IMR-90 (cell line): ENCODE data around the gene DZIP3. TPM values are rescaled to one million over a fixed set of nuclear protein-coding genes. Genes with fewer than 3 reads are reported as not detected.

Experiments
- ATAC-seq: fragments of 200-7000 bp; cut with Tn5 transposase; 2 replicates; pipeline ENCODE4 v1.9.1; 2020; ENCODE audit warnings: low read depth, mild to moderate bottlenecking, moderate library complexity
- BruUV-seq: library from RNA; stranded (reverse); fragments of 400-500 nt; replicated peaks from 2 replicates; lab custom pipeline; 2021; lab: Mats Ljungman, UMichigan
- CTCF ChIA-PET: fragments of 300-600 bp; formaldehyde crosslinking; extraction: SDS; loops from one replicate; lab custom pipeline; 2021; ENCODE audit warnings: antibody characterized with exemption; lab: Yijun Ruan, JAX
- POLR2A ChIA-PET: fragments of 300-600 bp; sonication (Branson Sonifier 250); formaldehyde crosslinking; loops from one replicate; lab custom pipeline; 2022; ENCODE audit warnings: antibody characterized with exemption; ENCODE audit not compliant: unreplicated experiment; lab: Charles Lee
- DNase-seq: peaks from one replicate; pipeline ENCODE4 v3.0.0; 2013
- H2AFZ ChIP-seq: replicated peaks from 2 replicates; pipeline ENCODE3; 2013; ENCODE audit warnings: low read length, mild to moderate bottlenecking; ENCODE audit not compliant: poor library complexity
- H2AK5ac ChIP-seq: 2 replicates; pipeline ENCODE4 v1.6.1; 2013; ENCODE audit warnings: low read depth, low read length, inconsistent platforms
- H2AK9ac ChIP-seq: replicated peaks from 2 replicates; pipeline ENCODE3; 2013; ENCODE audit warnings: mild to moderate bottlenecking, low read depth, low read length, moderate library complexity; ENCODE audit not compliant: poor library complexity
- H2BK120ac ChIP-seq: 2 replicates; pipeline ENCODE4 v1.6.1; 2013; ENCODE audit warnings: low read depth, low read length, inconsistent platforms
- H2BK15ac ChIP-seq: 3 replicates; pipeline ENCODE4 v1.6.1; 2013; ENCODE audit warnings: low read depth, low read length, inconsistent platforms
- H2BK20ac ChIP-seq: 2 replicates; pipeline ENCODE4 v1.6.1; 2013; ENCODE audit warnings: low read depth, mild to moderate bottlenecking, inconsistent platforms, low read length, moderate library complexity
- H2BK5ac ChIP-seq: 2 replicates; pipeline ENCODE4 v1.6.1; 2013; ENCODE audit warnings: mild to moderate bottlenecking, low read depth, low read length, inconsistent platforms; ENCODE audit not compliant: poor library complexity, severe bottlenecking
- H3K14ac ChIP-seq: replicated peaks from 2 replicates; pipeline ENCODE4 v1.6.1; 2013; ENCODE audit warnings: low read depth, low read length, inconsistent platforms
- H3K18ac ChIP-seq: 2 replicates; pipeline ENCODE4 v1.6.1; 2013; ENCODE audit warnings: low read depth, low read length, control low read depth
- H3K23ac ChIP-seq: 2 replicates; pipeline ENCODE4 v1.6.1; 2013; ENCODE audit warnings: low read depth, low read length, inconsistent platforms
- H3K27ac ChIP-seq: 2 replicates; pipeline ENCODE4 v1.5.1; 2013; ENCODE audit warnings: mild to moderate bottlenecking, control low read depth, low read length; ENCODE audit not compliant: insufficient read depth
- H3K27me3 ChIP-seq: 2 replicates; pipeline ENCODE4 v1.6.1; 2013; ENCODE audit warnings: low read length; ENCODE audit not compliant: control insufficient read depth, insufficient read depth
- H3K36me3 ChIP-seq: 2 replicates; pipeline ENCODE4 v1.6.1; 2013; ENCODE audit warnings: low read length, mixed read lengths; ENCODE audit not compliant: control insufficient read depth, insufficient read depth
- H3K4ac ChIP-seq: 2 replicates; pipeline ENCODE4 v1.6.1; 2013; ENCODE audit warnings: low read depth, low read length, inconsistent platforms
- H3K4me1 ChIP-seq: 2 replicates; pipeline ENCODE4 v1.6.1; 2013; ENCODE audit warnings: low read length, mixed read lengths; ENCODE audit not compliant: control insufficient read depth, insufficient read depth
- H3K4me2 ChIP-seq: 2 replicates; pipeline ENCODE4 v1.6.1; 2013; ENCODE audit warnings: low read depth, mild to moderate bottlenecking, control low read depth, low read length, moderate library complexity
- H3K4me3 ChIP-seq: 2 replicates; pipeline ENCODE4 v1.5.1; 2013; ENCODE audit warnings: low read depth, mild to moderate bottlenecking, control low read depth, low read length, moderate library complexity; ENCODE audit not compliant: insufficient read depth
- H3K56ac ChIP-seq: 2 replicates; pipeline ENCODE4 v1.6.1; 2013; ENCODE audit warnings: low read length, inconsistent platforms; ENCODE audit not compliant: insufficient read depth; ENCODE audit errors: extremely low read depth
- H3K79me1 ChIP-seq, 2 experiments: 2 replicates each; pipeline ENCODE4 v1.6.1; 2013; ENCODE audit warnings: low read length in 2 of 2, inconsistent platforms in 1 of 2, low read depth in 1 of 2
- H3K9ac ChIP-seq: 2 replicates; pipeline ENCODE4 v1.6.1; 2013; ENCODE audit warnings: low read depth, low read length, control low read depth
- H3K9me1 ChIP-seq: 2 replicates; pipeline ENCODE4 v1.6.1; 2013; ENCODE audit warnings: low read length, inconsistent platforms; ENCODE audit not compliant: insufficient read depth
- H3K9me3 ChIP-seq: 2 replicates; pipeline ENCODE4 v1.6.1; 2013; ENCODE audit warnings: low read length; ENCODE audit not compliant: control insufficient read depth, insufficient read depth
- H4K20me1 ChIP-seq: 2 replicates; pipeline ENCODE4 v1.6.1; 2013; ENCODE audit warnings: low read length, inconsistent platforms; ENCODE audit not compliant: insufficient read depth
- H4K5ac ChIP-seq: 2 replicates; pipeline ENCODE4 v1.6.1; 2013; ENCODE audit warnings: mild to moderate bottlenecking, low read depth, low read length, control low read depth
- H4K8ac ChIP-seq, 2 experiments: 2 replicates each; pipeline ENCODE4 v1.6.1; 2013; ENCODE audit warnings: low read depth in 2 of 2, low read length in 2 of 2, control low read depth in 1 of 2, inconsistent platforms in 1 of 2
- H4K91ac ChIP-seq: 2 replicates; pipeline ENCODE4 v1.6.1; 2013; ENCODE audit warnings: low read depth, low read length, inconsistent platforms; ENCODE audit not compliant: insufficient read depth
- BHLHE40 ChIP-seq: fragments of 150-350 bp; IDR thresholded peaks from 2 replicates; pipeline ENCODE4 v1.6.1; 2016; ENCODE audit warnings: mild to moderate bottlenecking, low read depth, low read length
- CEBPB ChIP-seq: IDR thresholded peaks from 2 replicates; pipeline ENCODE4 v1.6.1; 2012; ENCODE audit warnings: low read depth, low read length, improper control_type of control experiment
- FOS ChIP-seq: fragments of 150-350 bp; IDR thresholded peaks from 2 replicates; pipeline ENCODE4 v1.6.1; 2016; ENCODE audit warnings: low read depth, low read length
- MAFK ChIP-seq: IDR thresholded peaks from 2 replicates; pipeline ENCODE4 v1.6.1; 2012; ENCODE audit warnings: low read depth, low read length, improper control_type of control experiment
- RAD21 ChIP-seq: IDR thresholded peaks from 2 replicates; pipeline ENCODE4 v1.6.1; 2012; ENCODE audit warnings: low read length, improper control_type of control experiment
- SMC3 ChIP-seq: fragments of 150-350 bp; IDR thresholded peaks from 2 replicates; pipeline ENCODE4 v1.6.1; 2016; ENCODE audit warnings: low read depth, mild to moderate bottlenecking, antibody characterized with exemption, low read length, moderate library complexity
- WGBS, 2 experiments: methylation state at CpG; one replicate each; pipeline versions ENCODE4 v1.1.5 to v1.1.7; 2013; ENCODE audit warnings: missing lambda C conversion rate in 2 of 2; ENCODE audit not compliant: insufficient read length in 1 of 2; ENCODE audit errors: extremely low coverage in 2 of 2; 5-methylcytosine and 5-hydroxymethylcytosine counted together
- dilution Hi-C: fragments of 300-500 bp; cut with HindIII; formaldehyde crosslinking; loops from one replicate; pipeline ENCODE4 v1.14.3; 2018; ENCODE audit warnings: low sequenced_read_pairs; ENCODE audit not compliant: unreplicated experiment
- in situ Hi-C: fragments of 300-500 bp; cut with MboI; formaldehyde crosslinking; loops from 3 replicates; pipeline ENCODE4 v1.14.3; 2019; ENCODE audit warnings: low sequenced_read_pairs, inconsistent platforms, mixed read lengths
- intact Hi-C: fragments of 100-400 bp; cut with micrococcal nuclease; formaldehyde crosslinking; loops from 2 replicates; pipeline ENCODE4 v1.10.0; 2022
- polyA plus RNA-seq, 3 experiments: library from polyadenylated mRNA; depleted of rRNA; stranded (reverse); fragments of >200 nt; gene quantifications; 2 replicates each; pipeline ENCODE4 v1.2.3, GENCODE V29; 2012; ENCODE audit warnings: low replicate concordance in 1 of 3
- total RNA-seq: library from RNA; depleted of rRNA; stranded (reverse); fragments of >200 nt; gene quantifications from 2 replicates; pipeline ENCODE4 v1.2.3, GENCODE V29; 2012
- TF ChIP-seq, protein P1 (sequence below): conservative IDR thresholded peaks from 2 replicates; pipeline ENCODE4 v1.5.1; 2012; ENCODE audit warnings: mild to moderate bottlenecking, low read depth, low read length, improper control_type of control experiment

Gene DZIP3
- total and polyA plus RNA-seq, 2 of the 4 experiments (the other 2 are of a cell fraction), result 7.0 to 9.9 TPM

DNA sequence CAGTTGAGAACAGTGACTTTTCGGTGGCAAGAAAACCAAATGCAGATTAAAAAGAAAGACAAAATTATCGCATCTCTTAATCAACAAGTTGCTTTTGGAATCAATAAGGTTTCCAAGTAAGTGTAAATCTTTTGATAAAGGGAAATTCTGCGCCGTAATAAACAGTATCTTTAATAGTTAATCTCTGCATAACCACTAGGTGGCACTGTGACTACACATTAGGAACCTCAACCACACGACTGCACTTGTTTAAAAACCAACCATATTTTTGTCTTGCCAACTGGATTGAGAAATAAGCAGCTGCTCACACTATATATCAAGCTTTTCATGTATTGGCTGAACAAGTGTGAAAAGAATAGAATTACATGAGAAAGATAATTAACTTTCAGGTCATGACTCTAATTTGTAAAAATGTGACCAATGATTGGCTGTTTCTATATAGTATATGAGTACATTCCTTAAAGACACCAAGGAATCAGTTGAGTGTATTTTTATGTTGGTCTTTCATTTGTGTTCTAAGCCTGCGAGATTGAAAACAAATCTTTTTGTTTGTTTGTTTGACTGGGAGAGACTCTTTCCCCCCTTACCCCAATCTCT is 72.7 kb downstream of the DZIP3 start:
- no peaks in the 10 kb centered on the region for H3K79me1 ChIP-seq
- no peak overlapping the region for H4K8ac ChIP-seq
- intact Hi-C loops, result loop anchor here (1.0 to 2.0 kb wide), 3 partner anchors 253 to 420 kb away; no protein-coding TSS in a partner anchor
- H4K91ac ChIP-seq, result no peak overlapping the region
- H3K18ac ChIP-seq, result no peak overlapping the region
- TF ChIP-seq, protein P1, sequence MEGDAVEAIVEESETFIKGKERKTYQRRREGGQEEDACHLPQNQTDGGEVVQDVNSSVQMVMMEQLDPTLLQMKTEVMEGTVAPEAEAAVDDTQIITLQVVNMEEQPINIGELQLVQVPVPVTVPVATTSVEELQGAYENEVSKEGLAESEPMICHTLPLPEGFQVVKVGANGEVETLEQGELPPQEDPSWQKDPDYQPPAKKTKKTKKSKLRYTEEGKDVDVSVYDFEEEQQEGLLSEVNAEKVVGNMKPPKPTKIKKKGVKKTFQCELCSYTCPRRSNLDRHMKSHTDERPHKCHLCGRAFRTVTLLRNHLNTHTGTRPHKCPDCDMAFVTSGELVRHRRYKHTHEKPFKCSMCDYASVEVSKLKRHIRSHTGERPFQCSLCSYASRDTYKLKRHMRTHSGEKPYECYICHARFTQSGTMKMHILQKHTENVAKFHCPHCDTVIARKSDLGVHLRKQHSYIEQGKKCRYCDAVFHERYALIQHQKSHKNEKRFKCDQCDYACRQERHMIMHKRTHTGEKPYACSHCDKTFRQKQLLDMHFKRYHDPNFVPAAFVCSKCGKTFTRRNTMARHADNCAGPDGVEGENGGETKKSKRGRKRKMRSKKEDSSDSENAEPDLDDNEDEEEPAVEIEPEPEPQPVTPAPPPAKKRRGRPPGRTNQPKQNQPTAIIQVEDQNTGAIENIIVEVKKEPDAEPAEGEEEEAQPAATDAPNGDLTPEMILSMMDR, result peak; percentile 85
- TF ChIP-seq MAFK (no peak), BHLHE40 (no peak), CEBPB (no peak), RAD21 (peak; percentile 79), FOS (no peak), SMC3 (peak; percentile 68)
- no peak overlapping the region for H2BK15ac ChIP-seq
- no peak overlapping the region for H3K56ac ChIP-seq
- no peaks in the 10 kb centered on the region for H3K27me3 ChIP-seq
- no peak overlapping the region for H2BK5ac ChIP-seq
- H3K4me3 ChIP-seq, result no peak overlapping the region
- H3K14ac ChIP-seq, result no peak overlapping the region
- no peaks in the 10 kb centered on the region for H3K9me3 ChIP-seq
- POLR2A ChIA-PET, result no interaction called here
- H2BK120ac ChIP-seq, result no peak overlapping the region
- in situ Hi-C loops, result loop anchor here (5.0 kb wide), 1 partner anchor 255 kb away; no protein-coding TSS in a partner anchor
- H3K27ac ChIP-seq, result no peak overlapping the region
- peak; percentile 88 for ATAC-seq
- peak; percentile 83 for DNase-seq
- H2AK5ac ChIP-seq, result no peak overlapping the region
- no peak overlapping the region for H2AFZ ChIP-seq
- no peak overlapping the region; the same call in 1 of the 2 replicates for H3K4me2 ChIP-seq
- H2AK9ac ChIP-seq, result no peak overlapping the region
- H2BK20ac ChIP-seq, result no peak overlapping the region
- no peak overlapping the region for H3K4ac ChIP-seq
- dilution Hi-C loops, result no loop called here
- no peak overlapping the region for H4K5ac ChIP-seq
- no CpG with 5 or more reads among the region's 6 CpGs for WGBS, 2 experiments
- H3K4me1 ChIP-seq, result no peaks in the 10 kb centered on the region
- H3K36me3 ChIP-seq, result no peaks in the 10 kb centered on the region
- CTCF ChIA-PET, result interaction anchor here (0.6 to 1.6 kb wide), 8 partner anchors 10 to 1020 kb away, joined by 3 to 13 read pairs (median 4); no protein-coding TSS in a partner anchor
- H3K9ac ChIP-seq, result no peak overlapping the region
- H3K23ac ChIP-seq, result no peak overlapping the region
- H3K9me1 ChIP-seq, result no peaks in the 10 kb centered on the region
- no peaks in the 10 kb centered on the region for H4K20me1 ChIP-seq
- BruUV-seq, result no TSS peak
